ENCODE results near the gene LSM14A. TPM values are rescaled to one million over a fixed set of nuclear protein-coding genes. Genes with fewer than 3 reads are reported as not detected.

LSM14A gene
- total RNA-seq, 3 donors from 2014 or later, result 72.5 to 111 (median 85.6) TPM

DNA sequence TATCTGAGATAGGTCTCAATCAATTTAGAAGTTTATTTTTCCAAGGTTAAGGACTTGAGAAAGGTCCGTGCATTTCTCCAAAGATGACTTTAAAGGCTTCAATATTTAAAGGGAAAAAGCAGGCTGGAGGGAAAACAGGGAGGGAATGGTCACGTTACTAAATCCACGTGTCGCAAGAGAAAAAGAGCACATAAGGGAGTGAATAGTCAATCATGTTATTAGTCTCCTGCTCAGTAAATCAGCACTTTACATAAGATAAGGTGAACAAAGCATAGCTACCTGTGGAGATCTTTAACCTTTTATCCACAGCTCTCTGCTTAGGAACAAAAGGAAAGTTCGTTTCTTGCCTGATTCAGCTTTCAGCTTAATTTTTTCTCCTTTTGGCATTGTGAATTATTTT is 31.3 kb upstream of the LSM14A start:
- DNase-seq, result no peak
- no peaks in the 10 kb centered on the region for H3K9me3 ChIP-seq
- ATAC-seq, result no peak
- no peaks in the 10 kb centered on the region for H3K36me3 ChIP-seq (ENCODE audit: low read depth)
- no peak overlapping the region for H3K4me3 ChIP-seq
- TF ChIP-seq, protein P1, sequence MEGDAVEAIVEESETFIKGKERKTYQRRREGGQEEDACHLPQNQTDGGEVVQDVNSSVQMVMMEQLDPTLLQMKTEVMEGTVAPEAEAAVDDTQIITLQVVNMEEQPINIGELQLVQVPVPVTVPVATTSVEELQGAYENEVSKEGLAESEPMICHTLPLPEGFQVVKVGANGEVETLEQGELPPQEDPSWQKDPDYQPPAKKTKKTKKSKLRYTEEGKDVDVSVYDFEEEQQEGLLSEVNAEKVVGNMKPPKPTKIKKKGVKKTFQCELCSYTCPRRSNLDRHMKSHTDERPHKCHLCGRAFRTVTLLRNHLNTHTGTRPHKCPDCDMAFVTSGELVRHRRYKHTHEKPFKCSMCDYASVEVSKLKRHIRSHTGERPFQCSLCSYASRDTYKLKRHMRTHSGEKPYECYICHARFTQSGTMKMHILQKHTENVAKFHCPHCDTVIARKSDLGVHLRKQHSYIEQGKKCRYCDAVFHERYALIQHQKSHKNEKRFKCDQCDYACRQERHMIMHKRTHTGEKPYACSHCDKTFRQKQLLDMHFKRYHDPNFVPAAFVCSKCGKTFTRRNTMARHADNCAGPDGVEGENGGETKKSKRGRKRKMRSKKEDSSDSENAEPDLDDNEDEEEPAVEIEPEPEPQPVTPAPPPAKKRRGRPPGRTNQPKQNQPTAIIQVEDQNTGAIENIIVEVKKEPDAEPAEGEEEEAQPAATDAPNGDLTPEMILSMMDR (IDR thresholded peaks at IDR 0.05), result no peak
- H3K4me1 ChIP-seq (ENCODE audit: low read depth), result no peaks in the 10 kb centered on the region
- intact Hi-C loops (cut with DNase I, micrococcal nuclease), result no loop called here

DNA sequence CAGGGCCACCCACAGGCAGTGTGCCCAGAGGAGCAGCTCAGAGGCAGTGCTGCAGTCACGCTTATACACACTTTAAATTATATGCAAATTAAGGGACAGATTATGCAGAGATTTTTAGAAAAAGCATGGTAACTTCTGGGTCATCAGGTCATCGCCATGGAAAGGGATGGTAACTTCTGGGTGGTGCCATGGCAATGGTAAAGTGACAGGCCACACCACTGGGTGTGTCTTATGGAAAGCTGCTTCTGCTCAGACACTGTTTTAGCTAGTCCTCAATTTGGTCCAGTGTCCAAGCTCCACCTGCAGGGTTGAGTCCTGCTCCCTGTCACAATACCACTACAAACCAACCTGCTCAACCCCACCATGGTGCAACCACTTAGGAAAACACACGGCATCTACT is 29.9 kb upstream of the LSM14A start:
- TF ChIP-seq, protein P1 (IDR thresholded peaks at IDR 0.05), result no peak
- ATAC-seq (no peak), DNase-seq (no peak)
- H3K36me3 ChIP-seq (ENCODE audit: low read depth), result no peaks in the 10 kb centered on the region
- no peaks in the 10 kb centered on the region for H3K4me1 ChIP-seq (ENCODE audit: low read depth)
- intact Hi-C loops (cut with DNase I, micrococcal nuclease), result no loop called here
- H3K9me3 ChIP-seq, result no peaks in the 10 kb centered on the region
- H3K4me3 ChIP-seq, result no peak overlapping the region

DNA sequence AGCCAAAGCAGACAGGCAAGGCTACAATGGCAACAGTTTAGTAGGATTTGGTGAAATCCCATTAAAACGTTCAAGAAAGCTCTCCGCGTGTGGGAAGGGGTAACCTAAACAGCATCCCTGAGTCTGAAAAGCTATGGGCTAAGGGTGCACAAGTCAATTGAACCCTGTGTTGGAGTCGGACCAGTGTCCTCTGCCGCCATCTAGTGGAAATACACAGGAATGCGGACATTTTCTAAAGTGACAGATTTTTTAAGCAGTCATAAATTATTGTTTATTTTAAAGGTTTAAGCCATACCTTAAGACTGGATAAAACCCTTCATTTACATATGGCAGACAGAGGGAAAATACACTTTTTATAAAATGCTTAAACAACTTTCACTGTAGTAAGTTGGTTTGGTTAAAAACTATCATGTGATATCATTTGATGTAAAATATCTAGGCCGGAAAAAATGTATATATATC is 26.5 kb upstream of the LSM14A start:
- ATAC-seq, result peak; percentile 73
- TF ChIP-seq, protein P1 (IDR thresholded peaks at IDR 0.05), result peak; percentile 56
- no peaks in the 10 kb centered on the region for H3K9me3 ChIP-seq
- peak in 1 of 3 donors; percentile 60 for DNase-seq
- H3K4me1 ChIP-seq (ENCODE audit: low read depth), result no peaks in the 10 kb centered on the region
- H3K36me3 ChIP-seq (ENCODE audit: low read depth), result no peaks in the 10 kb centered on the region
- no peak overlapping the region for H3K4me3 ChIP-seq
- intact Hi-C loops (cut with DNase I, micrococcal nuclease), result no loop called here

DNA sequence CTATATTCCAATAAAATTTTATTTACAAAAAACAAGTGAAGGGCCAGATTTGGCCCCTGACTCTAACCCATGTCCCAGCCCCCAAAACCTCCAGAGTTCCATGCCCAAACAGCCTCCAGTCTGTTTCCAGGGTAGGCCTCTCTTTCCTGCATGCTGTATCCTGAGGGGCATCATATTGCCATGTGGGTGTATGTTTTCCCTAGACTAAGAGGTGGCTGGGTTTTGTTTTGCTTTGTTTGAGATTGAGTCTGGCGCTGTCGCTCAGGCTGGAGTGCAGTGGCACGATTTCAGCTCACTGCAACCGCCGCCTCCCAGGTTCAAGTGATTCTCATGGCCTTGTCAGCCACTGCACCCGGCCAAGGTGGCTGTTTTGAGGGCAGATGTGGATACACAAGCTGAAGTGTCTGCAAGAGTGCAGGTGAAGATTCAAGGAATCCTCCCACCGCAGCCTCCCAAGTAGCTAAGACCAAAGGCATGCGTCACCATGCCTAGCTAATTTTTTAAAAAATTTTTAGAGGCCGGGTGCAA is 23.6 kb upstream of the LSM14A start:
- H3K4me3 ChIP-seq, result no peak overlapping the region
- ATAC-seq (no peak), DNase-seq (no peak)
- H3K9me3 ChIP-seq, result no peaks in the 10 kb centered on the region
- intact Hi-C loops (cut with DNase I, micrococcal nuclease), result no loop called here
- no peaks in the 10 kb centered on the region for H3K4me1 ChIP-seq (ENCODE audit: low read depth)
- H3K36me3 ChIP-seq (ENCODE audit: low read depth), result no peaks in the 10 kb centered on the region
- TF ChIP-seq, protein P1 (IDR thresholded peaks at IDR 0.05), result no peak

DNA sequence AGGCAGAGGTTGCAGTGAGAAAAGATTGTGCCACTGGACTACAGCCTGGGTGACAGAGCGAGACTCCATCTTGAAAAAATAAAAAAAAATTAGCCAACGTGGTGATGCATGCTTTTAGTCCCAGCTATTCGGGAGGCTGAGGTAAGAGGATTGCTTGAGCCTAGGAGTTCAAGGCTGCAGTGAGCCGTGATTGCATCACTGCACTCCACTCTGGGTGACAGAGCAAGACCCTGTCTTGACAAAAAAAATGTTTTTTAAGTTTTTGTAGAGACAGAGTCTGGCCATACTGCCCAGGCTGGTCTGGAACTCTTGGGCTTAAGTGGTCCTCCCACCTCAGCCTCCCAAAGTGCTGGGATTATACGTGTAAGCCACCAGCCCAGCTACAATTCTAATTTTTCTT is 22.4 kb upstream of the LSM14A start:
- no peaks in the 10 kb centered on the region for H3K9me3 ChIP-seq
- H3K4me1 ChIP-seq (ENCODE audit: low read depth), result no peaks in the 10 kb centered on the region
- no peak overlapping the region for H3K4me3 ChIP-seq
- DNase-seq (no peak), ATAC-seq (no peak)
- H3K36me3 ChIP-seq (ENCODE audit: low read depth), result no peaks in the 10 kb centered on the region
- TF ChIP-seq, protein P1 (IDR thresholded peaks at IDR 0.05), result no peak
- intact Hi-C loops (cut with DNase I, micrococcal nuclease), result no loop called here

DNA sequence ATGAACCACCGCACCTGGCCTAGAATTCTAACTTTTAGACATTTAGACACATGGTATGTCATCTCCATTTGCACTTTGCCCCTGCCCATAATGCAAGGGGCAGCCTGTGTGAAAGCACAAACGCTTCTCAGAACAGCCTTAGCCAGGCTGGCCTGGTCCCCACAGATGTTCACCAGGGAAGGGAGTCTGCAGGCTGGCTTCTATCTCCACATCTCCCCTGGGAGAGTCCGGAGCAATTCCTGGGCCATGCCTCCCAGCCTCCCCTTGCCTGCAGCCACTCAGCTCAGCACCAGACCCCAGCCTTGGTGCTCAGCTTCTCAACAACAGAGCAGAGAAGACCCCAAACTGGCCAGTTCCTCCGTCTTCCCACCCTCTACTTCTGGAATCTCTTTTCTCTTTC is 21.7 kb upstream of the LSM14A start:
- DNase-seq (no peak), ATAC-seq (no peak)
- TF ChIP-seq, protein P1 (IDR thresholded peaks at IDR 0.05), result no peak
- Histone ChIP-seq H3K4me1 (ENCODE audit: low read depth) (no peaks in the 10 kb centered on the region), H3K36me3 (ENCODE audit: low read depth) (no peaks in the 10 kb centered on the region), H3K9me3 (no peaks in the 10 kb centered on the region), H3K4me3 (no peak overlapping the region)
- intact Hi-C loops (cut with DNase I, micrococcal nuclease), result no loop called here
